ENCODE measurements around the gene LYRM4. TPM values are rescaled to one million over a fixed set of nuclear protein-coding genes. Genes with fewer than 3 reads are reported as not detected.
A peak's percentile ranks its signal among the peaks of the same experiment; 100 is the strongest.

Gene LYRM4
- total RNA-seq, 1 donor from 2014 or later = 20.4 TPM

- DNase-seq (ENCODE audit: low read depth, low spot score) = no peak
These were observed 20.2 kb upstream of the LYRM4 start for GRCh38 chr6:5280920-5281319.

- no peak for DNase-seq (ENCODE audit: low read depth, low spot score)
These were observed 19.2 kb upstream of the LYRM4 start for GRCh38 chr6:5279891-5280338.

GRCh38 chr6:5278565-5279120, 17.9 kb upstream of the LYRM4 start:
- no peak for DNase-seq (ENCODE audit: low read depth, low spot score)

- DNase-seq (ENCODE audit: low read depth, low spot score) = no peak
These were observed 17.3 kb upstream of the LYRM4 start for GRCh38 chr6:5278047-5278446.

- DNase-seq (ENCODE audit: low read depth, low spot score) = no peak
These were observed 16.8 kb upstream of the LYRM4 start for GRCh38 chr6:5277589-5277988.

GRCh38 chr6:5276581-5276980, 15.8 kb upstream of the LYRM4 start:
- DNase-seq (ENCODE audit: low read depth, low spot score) = no peak

- DNase-seq (ENCODE audit: low read depth, low spot score) = no peak
These were observed 14.7 kb upstream of the LYRM4 start for GRCh38 chr6:5275497-5275896.

- DNase-seq (ENCODE audit: low read depth, low spot score) = no peak
These were observed 13.5 kb upstream of the LYRM4 start for GRCh38 chr6:5274231-5274630.

- DNase-seq (ENCODE audit: low read depth, low spot score) = no peak
These were observed 11.2 kb upstream of the LYRM4 start for GRCh38 chr6:5271926-5272325.

- DNase-seq (ENCODE audit: low read depth, low spot score) = peak; percentile 3
These were observed 9.4 kb upstream of the LYRM4 start for GRCh38 chr6:5270093-5270680.

GRCh38 chr6:5266423-5266822, 5.7 kb upstream of the LYRM4 start:
- no peak for DNase-seq (ENCODE audit: low read depth, low spot score)

GRCh38 chr6:5261545-5262109, 877 bp upstream of the LYRM4 start:
- no peak for DNase-seq (ENCODE audit: low read depth, low spot score)

GRCh38 chr6:5260111-5260620, 584 bp downstream of the LYRM4 start:
- DNase-seq (ENCODE audit: low read depth, low spot score) = no peak

- DNase-seq (ENCODE audit: low read depth, low spot score) = no peak
These were observed 1.3 kb downstream of the LYRM4 start for GRCh38 chr6:5259428-5259827.

GRCh38 chr6:5257400-5257799, 3.4 kb downstream of the LYRM4 start:
- DNase-seq (ENCODE audit: low read depth, low spot score) = no peak

- no peak for DNase-seq (ENCODE audit: low read depth, low spot score)
These were observed 3.8 kb downstream of the LYRM4 start for GRCh38 chr6:5256952-5257351.

GRCh38 chr6:5250911-5251310, 9.8 kb downstream of the LYRM4 start:
- DNase-seq (ENCODE audit: low read depth, low spot score) = no peak

GRCh38 chr6:5250451-5250850, 10.3 kb downstream of the LYRM4 start:
- DNase-seq (ENCODE audit: low read depth, low spot score) = no peak

- no peak for DNase-seq (ENCODE audit: low read depth, low spot score)
These were observed 11.2 kb downstream of the LYRM4 start for GRCh38 chr6:5249451-5250122.

GRCh38 chr6:5248302-5249098, 12.2 kb downstream of the LYRM4 start:
- no peak for DNase-seq (ENCODE audit: low read depth, low spot score)

- no peak for DNase-seq (ENCODE audit: low read depth, low spot score)
These were observed 13.5 kb downstream of the LYRM4 start for GRCh38 chr6:5247201-5247600.

Measured in pulmonary artery endothelial cell (primary cell).